A673 (cell line): ENCODE results near the gene SLC25A52.
"Not testable (repeated sequence)": the region's sequence is repeated elsewhere in the genome, so short reads cannot be mapped to it uniquely, and the experiment has no call there.

Source experiments
- EZH2 ChIP-seq: fragments of 200-600 bp; sonication (generic); IDR thresholded peaks from 2 replicates; pipeline ENCODE4 v1.6.1; 2017; ENCODE audit warnings: borderline replicate concordance, low read depth, mild to moderate bottlenecking, mixed read lengths, antibody characterized with exemption, low read length; ENCODE audit not compliant: poor library complexity, severe bottlenecking
- TF ChIP-seq, protein P1 (sequence below): fragments of 300-800, 200-600 bp; sonication (generic); conservative IDR thresholded peaks from 2 replicates; pipeline ENCODE4 v1.5.1; 2017; ENCODE audit warnings: low read depth, mild to moderate bottlenecking, antibody characterized with exemption, low read length, moderate library complexity, mixed read lengths

DNA sequence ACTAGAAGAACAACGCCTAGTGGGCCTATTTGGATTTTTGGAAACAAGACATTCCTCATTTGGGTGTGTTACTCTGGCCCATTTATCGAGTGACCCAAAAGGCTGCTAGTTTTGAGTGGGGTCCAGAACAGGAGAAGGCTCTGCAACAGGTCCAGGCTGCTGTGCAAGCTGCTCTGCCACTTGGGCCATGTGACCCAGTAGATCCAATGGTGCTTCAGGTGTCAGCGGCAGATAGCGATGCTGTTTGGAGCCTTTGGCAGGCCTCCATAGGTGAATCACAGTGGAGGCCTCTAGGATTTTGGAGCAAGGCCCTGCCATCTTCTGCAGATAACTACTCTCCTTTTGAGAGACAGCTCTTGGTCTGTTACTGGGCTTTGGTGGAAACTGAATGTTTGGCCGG is 38.6 kb upstream of the SLC25A52 start:
- not testable (repeated sequence) for TF ChIP-seq EZH2
- TF ChIP-seq, protein P1, sequence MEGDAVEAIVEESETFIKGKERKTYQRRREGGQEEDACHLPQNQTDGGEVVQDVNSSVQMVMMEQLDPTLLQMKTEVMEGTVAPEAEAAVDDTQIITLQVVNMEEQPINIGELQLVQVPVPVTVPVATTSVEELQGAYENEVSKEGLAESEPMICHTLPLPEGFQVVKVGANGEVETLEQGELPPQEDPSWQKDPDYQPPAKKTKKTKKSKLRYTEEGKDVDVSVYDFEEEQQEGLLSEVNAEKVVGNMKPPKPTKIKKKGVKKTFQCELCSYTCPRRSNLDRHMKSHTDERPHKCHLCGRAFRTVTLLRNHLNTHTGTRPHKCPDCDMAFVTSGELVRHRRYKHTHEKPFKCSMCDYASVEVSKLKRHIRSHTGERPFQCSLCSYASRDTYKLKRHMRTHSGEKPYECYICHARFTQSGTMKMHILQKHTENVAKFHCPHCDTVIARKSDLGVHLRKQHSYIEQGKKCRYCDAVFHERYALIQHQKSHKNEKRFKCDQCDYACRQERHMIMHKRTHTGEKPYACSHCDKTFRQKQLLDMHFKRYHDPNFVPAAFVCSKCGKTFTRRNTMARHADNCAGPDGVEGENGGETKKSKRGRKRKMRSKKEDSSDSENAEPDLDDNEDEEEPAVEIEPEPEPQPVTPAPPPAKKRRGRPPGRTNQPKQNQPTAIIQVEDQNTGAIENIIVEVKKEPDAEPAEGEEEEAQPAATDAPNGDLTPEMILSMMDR: not testable (repeated sequence)
